ENCODE results near the gene EYS. TPM values are rescaled to one million over a fixed set of nuclear protein-coding genes. Genes with fewer than 3 reads are reported as not detected.
"Not testable (repeated sequence)": the region's sequence is repeated elsewhere in the genome, so short reads cannot be mapped to it uniquely, and the experiment has no call there.

EYS gene
- total RNA-seq, 1 donor from 2014 or later = 0.69 TPM

DNA sequence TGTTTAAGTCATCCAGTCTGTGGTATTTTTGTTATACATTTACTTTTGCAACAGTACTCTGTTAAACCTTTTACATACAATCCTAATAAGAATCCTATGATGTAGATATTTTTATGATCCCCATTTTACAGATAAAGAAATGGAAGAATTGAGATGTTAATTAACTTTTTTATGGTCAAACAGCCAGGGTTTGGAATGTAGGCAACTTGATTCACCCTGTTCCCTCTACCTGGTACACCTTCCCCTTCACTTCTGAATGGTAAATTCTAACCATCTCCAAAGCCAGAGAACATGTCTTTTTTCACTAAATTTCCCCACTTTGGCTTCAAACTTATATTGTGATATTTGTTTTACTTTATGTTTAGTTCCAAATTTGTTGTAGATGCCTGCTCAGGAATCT is 1771.3 kb downstream of the EYS start:
- DNase-seq = no peak

DNA sequence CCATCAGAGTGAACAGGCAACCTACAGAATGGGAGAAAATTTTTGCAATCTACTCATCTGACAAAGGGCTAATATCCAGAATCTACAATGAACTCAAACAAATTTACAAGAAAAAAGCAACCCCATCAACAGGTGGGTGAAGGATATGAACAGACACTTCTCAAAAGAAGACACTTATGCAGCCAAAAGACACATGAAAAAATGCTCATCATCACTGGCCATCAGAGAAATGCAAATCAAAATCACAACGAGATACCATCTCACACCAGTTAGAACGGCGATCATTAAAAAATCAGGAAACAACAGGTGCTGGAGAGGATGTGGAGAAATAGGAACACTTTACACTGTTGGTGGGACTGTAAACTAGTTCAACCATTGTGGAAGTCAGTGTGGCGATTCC is 1773.1 kb downstream of the EYS start:
- DNase-seq = not testable (repeated sequence)

DNA sequence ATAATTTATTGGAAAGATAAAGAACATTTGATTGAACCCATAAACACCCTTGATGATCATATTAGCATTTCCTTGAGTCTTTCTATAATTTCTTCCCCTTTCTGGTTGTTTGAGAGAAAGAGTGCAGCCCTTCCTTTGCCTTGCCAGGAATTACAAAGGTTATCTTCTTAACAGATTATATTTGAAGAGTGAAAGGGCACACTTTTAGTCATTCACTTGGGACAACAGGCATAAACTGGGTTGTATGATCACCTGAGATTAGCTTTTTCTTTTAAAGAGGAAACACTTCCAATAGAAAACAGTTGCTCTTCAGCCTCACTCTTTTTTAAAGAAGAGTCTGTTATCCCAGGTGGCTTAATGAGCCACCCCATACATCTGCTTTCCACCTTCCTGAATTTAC is 1776.2 kb downstream of the EYS start:
- DNase-seq = no peak

DNA sequence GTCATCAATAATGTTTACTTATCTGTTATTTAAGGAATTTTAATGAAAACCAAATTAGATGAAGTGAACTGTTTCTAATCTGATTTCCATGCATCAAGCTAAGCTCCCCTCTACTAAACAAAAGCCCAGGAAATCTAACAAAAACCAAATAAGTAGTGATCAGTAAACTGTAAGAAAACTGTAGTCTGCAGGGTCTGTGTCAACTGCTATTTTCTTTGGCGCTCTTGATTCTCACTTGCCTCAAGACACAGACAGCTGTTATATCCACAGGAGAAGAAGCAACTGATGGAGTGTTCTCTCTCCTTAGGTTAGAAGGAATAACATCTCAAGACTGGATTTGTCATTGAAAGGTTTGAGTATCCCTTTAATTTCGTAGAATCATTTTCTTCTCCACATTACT is 1777.9 kb downstream of the EYS start:
- DNase-seq = no peak

DNA sequence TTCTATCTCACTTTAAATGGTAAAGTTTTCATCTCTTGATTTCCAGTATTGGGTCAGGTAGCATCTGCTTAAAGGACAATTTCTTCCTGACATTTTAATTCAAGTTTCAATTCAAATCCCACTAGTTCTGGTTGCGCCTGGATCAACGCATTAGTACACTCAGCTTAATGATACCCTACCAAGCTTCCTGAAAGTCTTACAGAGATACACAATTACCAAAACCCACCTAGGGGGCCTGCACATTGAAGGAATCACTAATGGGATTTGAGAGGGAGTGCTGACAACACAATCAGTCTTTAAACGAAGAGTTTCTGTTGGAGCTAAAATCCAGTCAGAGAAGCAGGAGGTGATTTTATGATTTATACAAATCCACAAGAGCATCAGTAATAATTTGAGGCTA is 1778.4 kb downstream of the EYS start:
- DNase-seq = no peak

DNA sequence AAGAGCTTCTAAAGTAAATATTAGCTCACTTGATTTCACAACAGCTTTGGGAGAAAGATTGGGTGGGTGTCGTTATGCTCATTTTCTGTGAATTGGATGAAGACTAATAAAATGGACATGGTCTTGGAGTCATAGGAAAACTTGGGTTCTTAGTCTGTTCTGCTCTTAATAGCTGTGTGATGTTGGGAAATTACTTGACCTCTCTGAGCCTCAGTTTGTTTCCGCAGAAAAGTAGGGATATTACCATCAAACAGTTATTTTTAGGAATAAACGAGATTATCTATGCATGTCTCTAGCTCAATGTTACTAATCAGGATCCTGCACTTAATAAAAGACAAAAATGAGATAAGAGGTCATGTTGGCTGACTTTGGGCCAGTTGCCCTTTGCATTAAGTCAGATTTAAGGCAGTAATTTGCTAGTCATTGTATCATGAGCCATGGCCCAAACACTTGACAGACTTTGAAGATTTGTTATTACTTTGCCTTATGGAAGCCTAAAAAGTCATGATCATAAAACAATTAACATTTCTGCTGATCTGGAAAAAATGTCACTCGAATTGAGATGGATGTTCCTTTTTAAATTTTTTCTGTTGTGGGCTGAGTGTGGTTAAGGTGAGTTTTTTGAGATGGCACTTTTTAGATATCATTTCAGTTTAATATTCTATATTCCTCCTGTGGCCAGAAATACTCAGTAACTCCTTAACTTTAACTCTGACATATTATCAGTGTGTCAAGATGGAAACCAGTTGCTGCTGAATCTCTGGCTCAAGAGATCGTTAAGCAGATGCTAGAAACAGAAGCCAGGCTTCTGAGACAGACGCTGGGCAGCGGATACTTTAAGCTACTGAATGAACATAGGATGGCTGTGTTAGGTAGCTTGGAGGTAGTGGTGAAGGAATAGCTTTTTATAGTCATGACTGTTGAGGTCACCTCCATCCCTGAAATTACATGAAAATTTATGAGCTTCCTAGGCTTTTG is 1779.8 kb downstream of the EYS start:
- DNase-seq = no peak

DNA sequence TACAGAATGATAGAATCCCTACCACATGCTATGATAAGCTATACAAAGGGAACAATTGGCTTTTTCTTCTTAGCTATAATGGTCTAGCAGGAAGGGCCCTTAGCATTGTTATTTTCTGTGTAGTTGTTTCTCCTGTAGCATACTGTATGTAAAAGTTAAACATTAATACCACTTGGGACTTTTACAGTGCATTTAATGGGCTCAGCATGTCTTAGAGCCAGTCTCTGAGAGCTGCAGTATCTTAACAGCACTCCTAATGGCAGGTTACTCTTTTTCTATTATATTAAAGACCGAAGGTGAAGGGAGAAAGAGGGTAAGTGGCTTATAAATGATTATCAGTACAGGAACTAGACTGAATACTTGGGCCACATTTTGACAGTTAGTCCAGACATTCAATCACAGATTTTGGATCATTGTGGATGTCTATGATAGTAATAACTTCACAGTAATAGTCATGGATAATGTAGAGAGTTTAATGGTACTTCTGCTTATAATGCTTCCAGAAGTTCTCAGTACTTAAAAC is 1780.7 kb downstream of the EYS start:
- no peak for DNase-seq

DNA sequence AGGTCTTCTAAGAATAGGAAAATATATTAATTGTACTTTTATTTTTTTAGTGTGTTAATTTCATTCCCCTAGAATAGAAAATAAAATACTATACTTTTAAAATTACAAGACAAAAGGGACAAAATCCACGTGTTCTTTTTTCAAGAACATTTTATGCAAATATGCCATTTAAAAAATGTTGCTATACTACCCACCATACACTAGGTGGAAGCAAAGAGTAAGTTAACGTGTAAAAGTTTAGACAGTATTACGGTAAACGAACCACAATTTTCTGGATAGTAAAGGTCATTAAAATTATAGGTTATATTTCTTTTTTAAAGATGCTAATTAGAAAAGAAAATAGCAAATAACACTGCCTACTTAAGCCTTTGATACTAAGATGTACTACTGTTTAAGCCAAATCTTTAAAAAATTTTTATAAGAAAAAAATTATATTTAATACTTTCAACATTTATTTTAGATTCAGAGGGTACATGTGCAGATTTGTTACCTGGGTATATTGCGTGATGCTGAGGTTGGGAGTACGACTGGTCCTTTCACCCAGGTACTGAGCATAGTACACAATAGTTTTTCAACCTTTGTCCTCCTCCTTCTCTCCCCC is 1783.8 kb downstream of the EYS start:
- DNase-seq = no peak

DNA sequence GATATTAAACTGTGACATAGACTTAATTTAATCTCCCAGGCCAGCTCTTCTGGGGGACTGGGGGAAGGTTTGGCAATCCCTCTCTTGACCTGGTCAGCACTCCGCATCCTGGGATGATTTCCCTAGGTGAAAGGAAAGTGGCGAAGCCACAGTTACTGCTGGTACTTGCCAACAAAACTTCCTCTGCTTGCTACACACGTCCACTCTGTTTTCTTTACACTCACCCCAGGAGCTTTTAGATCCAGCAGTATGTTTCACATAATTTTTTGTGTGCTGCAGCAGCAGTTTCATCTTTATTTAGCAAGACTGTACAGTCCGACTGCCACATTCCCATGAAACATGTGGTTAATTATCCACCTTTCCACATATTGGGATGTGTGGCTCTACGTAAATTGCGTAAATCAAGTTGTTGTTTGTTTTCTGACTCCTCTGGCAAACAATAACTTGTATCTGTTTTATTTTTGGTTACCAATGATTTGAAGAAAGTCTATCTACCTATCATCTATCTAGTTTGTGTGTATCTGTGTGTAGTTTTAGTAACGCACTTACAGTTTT is 1787.4 kb downstream of the EYS start:
- DNase-seq = no peak

DNA sequence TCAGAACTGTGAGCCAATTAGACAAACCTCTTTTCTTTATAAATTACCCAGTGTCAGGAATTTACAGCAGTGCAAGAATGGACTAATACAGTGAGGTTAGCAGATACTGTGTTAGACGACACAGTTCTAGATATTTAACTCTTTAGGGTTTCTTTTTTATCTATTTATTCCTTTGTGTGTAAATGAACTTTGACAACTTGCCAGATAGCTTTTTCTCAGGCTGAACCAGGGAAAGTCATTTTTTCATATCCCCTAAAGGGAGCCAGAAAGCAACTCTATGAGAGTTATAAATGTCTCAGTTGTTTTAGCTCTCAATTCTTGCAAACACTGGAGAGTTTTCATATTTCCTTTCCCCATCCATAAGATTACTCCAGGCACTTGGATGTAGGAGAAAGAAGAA is 1794.1 kb downstream of the EYS start:
- DNase-seq = no peak

DNA sequence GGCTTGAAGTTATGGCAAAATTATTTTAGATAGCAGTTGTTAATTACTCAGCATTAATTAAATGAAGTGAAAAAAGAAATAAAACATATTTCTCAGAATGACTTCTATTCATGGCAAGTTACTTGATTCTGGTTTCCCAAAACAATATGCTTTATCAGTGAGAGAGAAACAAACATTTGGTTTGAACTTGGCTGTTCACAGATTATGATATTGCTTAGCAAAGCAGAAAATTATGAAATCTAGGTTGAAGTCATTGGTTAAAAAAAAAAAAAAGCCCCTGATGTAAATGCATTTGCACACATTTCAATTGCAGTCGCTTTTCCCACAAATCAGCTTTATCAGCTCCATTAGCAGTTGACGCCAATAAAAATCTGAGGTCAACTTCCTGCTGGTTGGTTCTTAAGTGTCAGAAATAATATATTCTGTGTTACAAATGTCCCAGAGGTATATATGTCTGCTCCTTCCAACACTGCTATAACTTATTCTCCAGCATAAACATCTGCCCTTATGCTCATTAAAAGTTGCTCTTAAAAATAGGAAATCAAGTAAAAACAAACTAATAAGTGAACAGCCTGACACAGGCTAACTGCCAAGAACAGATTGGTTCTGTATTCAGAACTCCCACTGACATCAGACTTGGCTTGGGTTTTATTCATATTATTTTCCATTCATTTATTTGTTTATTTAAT is 1796.0 kb downstream of the EYS start:
- peak; percentile 44 for DNase-seq

DNA sequence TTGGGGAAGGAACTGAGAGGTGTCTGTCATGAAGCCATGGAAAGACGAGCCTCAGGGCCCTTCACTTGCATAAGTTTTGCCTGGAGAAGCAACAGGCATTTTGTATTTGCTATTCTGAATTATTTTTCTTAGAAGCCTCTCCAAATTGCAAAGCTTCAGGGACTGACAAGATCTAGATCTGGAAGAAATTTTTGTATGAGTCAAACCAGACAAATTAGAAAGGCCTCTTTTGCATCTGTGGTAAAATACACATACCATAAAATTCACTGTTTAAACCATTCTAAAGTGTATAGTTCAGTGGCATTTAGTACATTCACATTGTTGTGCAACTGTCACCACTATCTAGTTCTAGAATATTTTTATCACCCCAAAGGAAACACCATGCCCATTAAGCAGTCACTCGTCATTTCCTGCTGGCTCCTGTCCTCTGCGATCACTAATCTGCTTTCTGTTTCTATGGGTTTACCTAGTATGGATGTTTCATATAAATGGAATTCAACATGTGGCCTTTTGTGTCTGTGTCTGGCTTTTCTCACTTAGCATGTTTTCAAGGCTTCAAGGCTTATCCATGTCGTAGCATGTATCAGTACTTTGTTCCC is 1802.3 kb downstream of the EYS start:
- DNase-seq = no peak

DNA sequence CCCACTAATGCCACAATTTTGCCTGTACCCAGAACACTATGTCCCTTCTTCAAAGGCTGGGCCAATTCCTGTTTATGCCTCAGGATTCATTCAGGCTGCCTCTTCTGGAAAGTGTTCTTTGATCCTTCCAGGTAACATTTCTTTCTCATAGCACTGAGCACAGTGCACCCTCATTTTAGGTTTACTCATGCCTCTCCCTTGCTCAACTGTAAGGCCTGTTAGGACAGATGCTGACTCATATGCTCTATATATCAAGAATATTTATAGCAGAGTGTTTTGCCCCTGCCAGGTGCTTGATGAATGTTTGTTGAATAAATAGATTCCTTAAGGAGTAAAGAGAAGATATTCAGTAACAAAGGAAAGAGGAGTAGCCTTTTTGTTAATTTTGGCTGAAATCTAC is 1807.5 kb downstream of the EYS start:
- no peak for DNase-seq

DNA sequence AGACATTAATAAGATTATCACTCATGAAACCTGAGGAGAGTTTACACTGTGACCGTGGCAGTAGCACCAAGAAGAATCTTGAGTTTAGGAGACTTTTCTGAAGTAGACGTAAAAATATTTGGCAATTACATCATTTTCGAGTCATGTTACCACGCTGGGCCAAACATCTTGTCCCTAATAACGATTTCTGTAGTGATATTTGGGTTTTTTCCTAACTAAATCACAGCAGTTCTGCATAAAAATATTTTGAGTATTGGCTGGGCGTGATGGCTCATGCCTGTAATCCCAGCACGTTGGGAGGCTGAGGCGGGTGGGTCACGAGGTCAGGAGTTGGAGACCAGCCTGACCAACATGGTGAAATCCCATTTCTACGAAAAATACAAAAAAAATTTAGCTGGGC is 1809.1 kb downstream of the EYS start:
- no peak for DNase-seq

DNA sequence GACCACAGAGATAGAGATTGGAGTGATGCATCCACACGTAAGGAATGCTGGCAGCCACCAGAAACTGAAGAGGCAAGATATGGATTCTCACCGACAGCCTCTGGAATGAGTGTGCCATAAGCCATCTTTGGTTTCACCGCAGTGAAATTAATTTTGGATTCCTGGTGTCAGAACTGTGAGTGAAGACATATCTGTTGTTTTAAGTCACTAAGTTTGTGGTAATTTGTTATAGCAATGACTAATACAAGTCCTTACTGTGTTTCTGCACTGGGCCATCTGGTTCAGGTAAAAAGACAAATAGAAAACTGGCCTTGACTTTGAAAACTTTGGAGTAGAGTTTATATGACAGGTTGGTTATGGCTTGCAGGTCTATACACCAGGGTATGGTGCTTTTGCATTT is 1809.6 kb downstream of the EYS start:
- no peak for DNase-seq

DNA sequence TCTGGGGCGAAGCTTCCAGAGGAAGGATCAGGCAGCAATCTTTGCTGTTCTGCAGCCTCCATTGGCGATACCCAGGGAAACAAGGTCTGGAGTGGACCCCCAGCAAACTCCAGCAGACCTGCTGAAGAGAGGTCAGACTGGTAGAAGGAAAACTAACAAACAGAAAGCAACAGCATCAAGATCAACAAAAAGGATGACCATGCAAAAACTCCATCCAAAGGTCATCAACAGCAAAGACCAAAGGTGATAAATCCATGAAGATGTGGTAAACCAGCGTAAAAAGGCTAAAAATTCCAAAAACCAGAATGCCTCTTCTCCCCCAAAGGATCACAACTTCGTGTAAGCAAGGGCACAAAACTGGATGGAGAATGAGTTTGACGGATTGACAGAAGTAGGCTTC is 1818.6 kb downstream of the EYS start:
- DNase-seq = no peak

DNA sequence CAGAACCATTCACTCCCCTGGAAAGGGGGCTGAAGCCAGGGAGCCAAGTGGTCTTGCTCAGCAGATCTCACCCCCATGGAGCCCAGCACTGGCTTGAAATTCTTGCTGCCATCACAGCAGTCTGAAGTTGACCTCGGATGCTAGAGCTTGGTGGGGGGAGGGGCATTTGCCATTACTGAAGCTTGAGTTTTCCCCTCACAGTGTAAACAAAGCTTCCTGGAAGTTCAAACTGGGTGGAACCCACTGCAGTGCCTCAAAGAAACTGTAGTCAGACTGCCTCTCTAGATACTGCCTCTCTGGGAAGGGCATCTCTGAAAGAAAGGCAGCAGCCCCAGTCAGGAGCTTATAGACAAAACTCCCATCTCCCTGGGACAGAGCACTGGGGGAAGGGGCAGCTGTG is 1819.2 kb downstream of the EYS start:
- DNase-seq = not testable (repeated sequence)

DNA sequence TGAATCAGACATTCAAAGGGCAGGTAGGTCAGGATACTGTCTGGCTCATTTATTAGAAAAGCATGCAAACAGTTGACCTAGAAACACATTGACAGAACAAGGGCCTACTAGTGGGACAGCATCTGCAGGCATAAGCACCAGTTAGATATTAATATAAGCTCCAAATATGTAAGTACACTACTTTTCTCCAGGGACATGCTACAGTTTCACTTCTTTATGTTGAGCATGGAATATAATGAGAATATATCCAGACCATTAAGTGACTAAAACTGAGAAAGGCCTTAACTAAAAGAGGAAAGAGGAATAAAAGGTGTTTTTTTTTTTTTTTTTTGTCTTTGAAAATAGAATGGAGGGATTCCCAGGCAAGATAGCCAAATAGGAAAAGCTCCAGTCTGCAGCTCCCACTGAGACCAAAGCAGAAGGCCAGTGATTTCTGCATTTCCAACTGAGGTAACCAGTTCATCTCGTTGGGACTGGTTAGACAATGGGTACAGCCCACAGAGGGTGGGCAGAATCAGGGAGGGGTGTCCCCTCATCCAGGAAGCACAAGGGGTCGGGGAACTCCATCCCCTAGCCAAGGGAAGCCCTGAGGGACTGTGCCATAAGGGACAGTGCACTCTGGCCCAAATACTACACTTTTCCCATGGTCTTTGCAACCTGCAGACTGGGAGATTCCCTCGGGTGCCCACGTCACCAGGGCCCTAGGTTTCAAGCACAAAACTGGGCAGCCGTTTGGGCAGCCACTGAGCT is 1819.8 kb downstream of the EYS start:
- DNase-seq = no peak

DNA sequence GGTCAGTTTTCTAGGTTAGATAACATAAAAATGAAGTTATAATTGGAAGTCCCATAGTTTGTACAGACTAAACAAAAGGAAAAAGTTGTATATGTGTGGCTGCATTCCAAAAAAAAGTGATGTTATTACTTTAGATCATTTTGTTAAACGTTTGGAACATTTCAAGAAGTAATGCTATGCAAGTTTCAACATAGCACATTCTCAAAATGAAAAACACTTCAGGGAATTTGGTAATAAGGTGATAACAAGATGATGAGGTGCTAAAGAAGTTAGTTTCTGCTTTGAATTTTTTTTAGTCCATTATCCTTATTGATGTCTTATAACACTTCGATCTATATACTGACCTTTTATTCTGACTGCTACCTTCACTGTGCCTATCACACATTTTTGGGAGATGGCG is 1820.7 kb downstream of the EYS start:
- no peak for DNase-seq

DNA sequence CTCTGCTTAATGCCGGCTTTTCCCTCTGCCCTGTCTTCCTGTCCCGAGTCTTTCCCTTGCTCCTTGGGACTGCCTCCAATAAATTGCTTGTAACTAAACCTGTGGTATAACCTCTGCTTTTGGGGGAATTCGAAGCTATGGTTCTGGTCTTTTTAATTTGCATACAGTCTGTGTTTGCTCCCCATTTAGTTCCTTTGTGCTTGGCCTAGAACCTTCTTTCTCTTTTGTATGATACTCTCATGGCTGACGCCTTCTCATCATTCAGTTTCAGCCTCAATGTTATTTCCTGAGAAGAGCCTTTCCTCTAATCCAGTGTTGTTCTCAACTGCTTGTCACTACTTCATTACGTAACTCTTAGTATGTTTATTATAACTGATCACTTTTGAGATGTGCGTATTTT is 1823.4 kb downstream of the EYS start:
- no peak for DNase-seq

DNA sequence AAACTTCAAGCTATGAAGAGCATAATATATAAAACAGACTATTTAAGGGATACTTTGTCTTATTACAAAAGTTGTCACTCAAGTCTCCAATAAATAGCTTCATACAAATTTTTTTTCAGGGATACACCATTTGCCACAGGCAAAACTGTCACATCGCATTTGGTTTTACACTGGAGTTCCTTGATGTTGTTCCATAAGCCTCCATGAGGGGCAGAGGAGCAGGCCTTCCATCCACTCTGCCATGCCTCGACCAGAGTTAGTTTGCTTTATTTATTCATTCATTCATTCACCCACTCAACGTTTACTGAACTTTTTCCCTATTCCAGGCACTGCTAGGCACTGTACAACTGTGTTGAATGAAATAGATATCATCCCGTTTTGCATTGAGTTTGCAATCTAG is 1824.8 kb downstream of the EYS start:
- no peak for DNase-seq

DNA sequence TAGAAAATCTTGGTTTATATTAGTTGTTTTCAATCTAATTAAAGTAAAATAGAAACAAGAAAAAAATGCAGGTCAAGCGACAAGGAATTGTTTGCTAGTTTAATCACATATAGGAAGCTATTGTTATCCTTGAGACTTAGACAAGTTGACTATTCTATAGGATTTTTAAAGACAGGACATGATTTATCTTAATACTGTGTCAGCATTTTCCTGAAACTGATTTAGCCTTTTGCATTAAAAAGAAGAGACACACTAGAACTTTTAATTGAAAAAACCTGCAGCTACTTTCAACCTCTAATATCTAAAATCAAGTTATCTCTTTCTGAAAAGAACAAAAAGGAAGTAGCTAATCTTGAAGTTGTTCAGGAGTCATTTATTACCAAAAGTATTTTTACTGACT is 1825.2 kb downstream of the EYS start:
- no peak for DNase-seq
